NCI-H526 treated with DMSO at 0.1 percent for 48 hours (cell line): ENCODE results near the gene KLHL3.
"Not testable (repeated sequence)": the region's sequence is repeated elsewhere in the genome, so short reads cannot be mapped to it uniquely, and the experiment has no call there.

Experiments
- DNase-seq: peaks from one replicate; lab custom pipeline; 2025; lab: John Stamatoyannopoulos, UW

The KLHL3 gene, protein sequence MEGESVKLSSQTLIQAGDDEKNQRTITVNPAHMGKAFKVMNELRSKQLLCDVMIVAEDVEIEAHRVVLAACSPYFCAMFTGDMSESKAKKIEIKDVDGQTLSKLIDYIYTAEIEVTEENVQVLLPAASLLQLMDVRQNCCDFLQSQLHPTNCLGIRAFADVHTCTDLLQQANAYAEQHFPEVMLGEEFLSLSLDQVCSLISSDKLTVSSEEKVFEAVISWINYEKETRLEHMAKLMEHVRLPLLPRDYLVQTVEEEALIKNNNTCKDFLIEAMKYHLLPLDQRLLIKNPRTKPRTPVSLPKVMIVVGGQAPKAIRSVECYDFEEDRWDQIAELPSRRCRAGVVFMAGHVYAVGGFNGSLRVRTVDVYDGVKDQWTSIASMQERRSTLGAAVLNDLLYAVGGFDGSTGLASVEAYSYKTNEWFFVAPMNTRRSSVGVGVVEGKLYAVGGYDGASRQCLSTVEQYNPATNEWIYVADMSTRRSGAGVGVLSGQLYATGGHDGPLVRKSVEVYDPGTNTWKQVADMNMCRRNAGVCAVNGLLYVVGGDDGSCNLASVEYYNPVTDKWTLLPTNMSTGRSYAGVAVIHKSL

DNA sequence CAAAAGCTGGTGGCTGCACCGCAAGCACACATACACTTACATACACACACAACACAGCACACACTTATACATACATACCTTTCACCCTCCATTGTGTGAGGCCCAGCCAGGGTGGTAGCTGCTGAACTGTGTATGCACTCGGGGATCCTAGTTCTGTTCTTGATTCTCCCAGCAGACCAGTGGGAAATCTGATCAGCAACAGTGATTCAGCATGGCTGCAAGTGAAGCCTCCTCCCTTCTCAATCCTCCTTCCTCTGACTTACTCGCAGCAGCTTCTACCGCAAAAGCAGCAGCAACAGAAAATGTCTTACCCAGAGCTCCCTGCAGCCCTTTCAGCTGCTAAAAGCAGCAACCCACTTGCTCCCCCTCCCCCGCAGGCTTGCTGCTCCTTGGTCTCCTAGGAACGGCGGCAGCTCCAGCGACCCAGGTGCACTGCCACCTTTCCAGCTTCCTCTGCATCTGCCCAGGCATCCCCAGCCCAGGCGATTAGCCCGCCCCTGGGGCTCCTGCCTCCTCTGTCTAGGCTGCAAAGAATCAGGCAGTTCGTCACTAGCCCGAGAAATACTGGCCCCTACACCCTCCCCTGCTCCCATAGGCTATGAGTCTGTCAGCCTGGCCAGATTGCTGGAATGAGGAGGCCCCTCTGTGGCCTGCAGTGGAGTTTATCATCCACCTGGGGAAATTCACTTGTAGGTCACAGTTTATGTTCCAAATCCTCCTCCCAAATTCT is at the start of gene KLHL3:
KLHL3 (minus strand) TSS at position 535 of the 730 bp plus-strand sequence; CDS start at position 92, 443 bp downstream.
- peak; percentile 74 for DNase-seq

GRCh38 chr5:137782984-137783536 is 47.2 kb upstream of the KLHL3 start:
- no peak for DNase-seq

GRCh38 chr5:137782055-137782454 is 46.2 kb upstream of the KLHL3 start:
- no peak for DNase-seq

DNA sequence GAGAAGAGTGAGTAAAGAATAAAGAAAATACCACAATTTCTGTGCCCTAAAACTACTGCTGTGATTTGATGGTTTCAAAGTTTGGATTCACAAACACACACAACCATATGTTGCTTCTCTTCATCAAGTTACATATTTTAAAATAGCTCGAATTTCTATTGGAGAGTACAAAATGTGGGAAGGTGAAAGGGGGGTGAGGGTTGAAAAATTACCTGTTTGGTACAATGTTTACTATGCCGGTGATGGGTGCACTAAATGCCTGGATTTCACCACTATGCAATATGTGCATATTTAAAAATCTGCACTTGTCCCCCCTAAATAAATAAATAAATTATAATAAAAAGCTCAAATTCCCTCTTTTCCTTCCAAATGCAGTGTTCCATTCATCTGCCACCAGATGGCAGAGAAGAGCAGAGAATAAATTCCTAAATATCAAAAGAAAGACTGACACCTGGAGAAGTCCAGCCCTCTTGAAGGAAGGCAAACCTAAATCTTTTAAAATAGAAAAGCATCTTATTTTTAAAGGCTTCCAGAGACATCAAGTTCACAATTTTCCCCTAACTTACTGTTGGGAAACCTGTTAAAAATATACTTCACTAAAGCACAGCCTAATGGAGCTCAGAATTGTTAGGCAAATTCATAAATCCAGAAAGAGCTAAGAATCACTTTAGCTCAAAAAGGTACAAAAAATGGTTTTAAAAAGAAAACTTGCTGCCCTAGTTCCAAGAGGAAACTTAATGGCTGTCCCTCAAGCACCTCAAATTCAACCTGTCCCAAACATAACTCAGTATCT is 43.1 kb upstream of the KLHL3 start:
- DNase-seq, result peak; percentile 10

DNA sequence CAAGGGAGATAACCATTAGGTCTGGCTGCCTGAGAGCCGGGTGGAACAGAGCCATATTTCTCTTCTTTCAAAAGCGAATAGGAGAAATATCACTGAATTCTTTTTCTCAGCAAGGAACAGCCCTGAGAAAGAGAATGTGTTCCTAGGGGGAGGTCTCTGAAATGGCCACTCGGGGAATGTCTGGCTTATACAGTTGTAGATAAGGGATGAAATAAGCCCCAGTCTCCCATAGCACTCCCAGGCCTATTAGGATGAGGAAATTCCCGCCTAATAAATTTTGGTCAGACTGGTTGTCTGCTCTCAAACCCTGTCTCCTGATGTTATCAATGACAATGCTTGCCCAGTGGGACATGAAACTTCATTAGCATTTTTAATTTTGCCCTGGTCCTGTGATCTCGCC is 32.0 kb upstream of the KLHL3 start:
- not testable (repeated sequence) for DNase-seq

DNA sequence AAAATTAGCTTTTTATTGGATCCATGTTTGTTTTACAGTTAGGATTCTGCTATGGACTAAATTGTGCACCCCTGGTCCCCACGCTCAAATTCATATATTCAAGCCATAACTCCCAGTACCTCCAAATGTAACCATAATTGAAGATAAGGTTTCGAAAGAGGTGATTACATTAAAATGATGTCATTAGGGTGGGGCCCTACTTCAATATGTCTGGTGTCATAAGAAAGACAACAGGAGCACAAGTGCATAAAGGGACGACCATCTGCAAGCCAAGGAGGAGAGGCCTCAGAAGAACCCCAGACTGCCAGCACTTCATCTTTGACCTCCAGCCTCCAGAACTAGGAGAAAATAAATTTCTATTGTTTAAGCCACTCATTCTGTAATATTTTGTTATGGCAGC is 25.7 kb upstream of the KLHL3 start:
- DNase-seq, result no peak

DNA sequence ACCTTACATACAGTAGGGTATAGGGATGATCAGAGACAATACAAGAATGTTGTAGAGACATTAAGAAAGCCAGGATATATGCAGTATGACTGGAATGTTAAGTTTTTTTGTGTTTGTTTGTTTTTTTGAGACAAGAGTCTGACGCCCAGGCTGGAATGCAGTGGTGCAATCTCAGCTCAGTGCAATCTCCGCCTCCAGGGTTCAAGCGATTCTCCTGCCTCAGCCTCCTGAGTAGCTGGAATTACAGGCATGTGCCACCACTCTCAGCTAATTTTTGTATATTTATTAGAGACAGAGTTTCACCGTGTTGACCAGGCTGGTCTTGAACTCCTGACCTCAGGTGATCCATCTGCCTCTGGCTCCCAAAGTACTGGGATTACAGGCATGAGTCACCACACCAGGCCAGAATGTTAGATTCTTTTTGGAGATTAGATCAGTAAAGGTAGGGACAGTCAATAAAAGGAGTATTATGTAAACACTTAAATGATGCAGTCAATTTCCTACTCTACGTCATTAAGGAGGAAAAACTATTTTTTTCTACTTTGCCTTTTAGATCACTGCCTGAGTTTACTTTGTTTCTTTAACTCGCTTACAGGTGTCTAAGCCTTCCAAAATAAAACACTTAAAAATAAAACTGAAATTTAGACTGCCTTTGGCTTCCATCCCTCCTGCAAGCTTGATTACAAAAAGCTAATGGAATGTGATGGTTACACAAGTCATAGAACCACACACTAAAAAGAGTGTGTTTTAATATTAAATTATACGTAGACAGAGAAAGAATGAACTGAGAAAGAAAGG is 25.0 kb upstream of the KLHL3 start:
- no peak for DNase-seq

DNA sequence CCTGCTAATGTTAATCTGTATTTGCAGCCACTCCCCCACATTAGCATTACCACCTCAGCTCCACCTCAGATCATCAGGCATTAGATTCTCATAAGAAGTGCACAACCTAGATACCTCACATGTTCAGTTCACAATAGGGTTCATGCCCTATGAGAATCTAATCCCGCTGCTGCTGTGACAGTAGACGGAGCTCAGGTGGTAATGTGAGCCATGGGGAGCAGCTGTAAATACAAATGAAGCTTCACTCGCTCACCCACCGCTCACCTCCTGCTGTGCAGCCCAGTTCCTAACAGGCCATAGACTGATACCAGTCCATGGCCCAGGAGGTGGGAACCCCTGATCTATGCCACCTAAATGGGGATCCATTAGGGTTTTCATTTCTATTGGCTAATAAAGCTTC is 24.4 kb upstream of the KLHL3 start:
- no peak for DNase-seq

DNA sequence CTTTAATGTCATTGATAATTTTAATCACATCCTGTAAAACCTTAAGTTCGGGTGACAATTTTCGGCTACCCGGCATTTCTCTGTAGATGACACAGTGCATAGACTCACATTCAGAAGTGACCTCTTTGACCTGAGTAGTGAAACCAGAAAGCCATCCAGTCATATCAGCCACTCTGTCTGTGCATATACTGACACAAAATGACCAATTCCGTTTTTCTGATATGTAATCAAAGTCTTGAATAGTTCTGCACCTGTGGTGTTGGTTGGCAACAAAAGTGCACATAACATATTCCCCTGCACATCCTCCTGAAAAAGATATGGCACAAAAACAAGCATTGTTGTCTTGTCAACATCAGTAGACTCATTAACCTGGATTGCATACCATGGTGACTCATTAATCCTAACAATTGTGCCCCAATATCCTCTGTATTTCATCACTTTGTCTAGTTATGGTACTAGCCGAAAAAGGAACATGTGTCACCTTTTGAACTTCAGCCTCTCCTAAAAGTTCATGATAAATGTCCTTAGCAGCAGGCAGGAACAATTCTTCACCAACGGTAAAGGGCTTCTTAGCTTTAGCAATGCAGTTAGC is 22.9 kb upstream of the KLHL3 start:
- no peak for DNase-seq

- DNase-seq, result no peak
Measured at GRCh38 chr5:137758121-137758520, 22.2 kb upstream of the KLHL3 start.

DNA sequence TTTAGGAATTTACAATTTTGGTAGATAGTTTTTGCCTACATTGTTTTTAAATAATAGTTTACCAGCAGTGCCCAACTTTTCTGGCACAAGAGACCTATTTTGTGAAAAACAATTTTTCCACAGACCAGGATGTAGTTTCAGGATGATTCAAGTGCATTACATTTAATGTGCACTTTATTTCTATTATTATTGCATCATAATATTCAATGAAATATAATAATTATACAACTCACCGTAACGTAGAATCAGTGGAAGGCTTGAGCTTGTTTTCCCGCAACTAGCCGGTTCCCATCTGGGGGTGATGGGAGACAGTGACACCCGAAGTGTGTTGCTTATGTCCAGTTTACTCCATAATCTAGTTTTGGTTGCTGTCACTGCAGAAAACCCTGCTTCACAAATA is 21.7 kb upstream of the KLHL3 start:
- no peak for DNase-seq

DNA sequence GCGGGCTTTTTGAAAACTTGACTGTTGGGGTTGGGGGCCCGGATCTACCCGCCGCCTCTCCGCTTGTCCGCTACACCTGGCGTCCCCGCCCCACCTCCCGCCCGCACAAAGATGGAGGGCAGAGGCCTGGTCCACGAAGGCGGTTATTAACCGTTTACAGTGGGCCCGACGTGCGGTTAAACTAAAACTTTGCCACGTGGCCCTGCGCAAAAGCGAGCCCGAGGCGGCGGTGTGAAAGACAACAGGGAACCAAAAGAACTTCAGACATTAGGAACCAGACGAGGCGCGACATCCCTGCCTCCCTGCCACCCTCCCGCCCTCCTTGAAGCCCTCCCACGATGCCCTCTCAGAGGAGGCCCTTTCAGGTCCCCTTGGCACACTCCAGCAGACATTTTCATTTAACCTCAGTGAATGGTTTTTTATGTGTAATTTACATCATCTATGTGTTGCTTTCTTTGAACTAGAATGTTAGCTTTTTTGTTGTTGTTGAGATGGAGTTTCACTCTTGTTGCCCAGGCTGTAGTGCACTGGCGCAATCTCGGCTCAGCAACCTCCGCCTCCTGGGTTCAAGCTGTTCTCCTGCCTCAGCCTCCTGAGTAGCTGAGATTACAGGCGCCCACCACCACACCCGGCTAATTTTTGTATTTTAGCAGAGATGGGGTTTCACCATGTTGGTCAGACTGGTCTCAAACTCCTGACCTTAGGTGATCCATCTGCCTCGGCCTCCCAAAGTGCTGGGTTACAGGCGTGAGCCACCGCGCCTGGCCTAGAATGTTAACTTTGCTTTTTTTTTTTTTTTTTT is 19.3 kb upstream of the KLHL3 start:
- DNase-seq, result no peak

DNA sequence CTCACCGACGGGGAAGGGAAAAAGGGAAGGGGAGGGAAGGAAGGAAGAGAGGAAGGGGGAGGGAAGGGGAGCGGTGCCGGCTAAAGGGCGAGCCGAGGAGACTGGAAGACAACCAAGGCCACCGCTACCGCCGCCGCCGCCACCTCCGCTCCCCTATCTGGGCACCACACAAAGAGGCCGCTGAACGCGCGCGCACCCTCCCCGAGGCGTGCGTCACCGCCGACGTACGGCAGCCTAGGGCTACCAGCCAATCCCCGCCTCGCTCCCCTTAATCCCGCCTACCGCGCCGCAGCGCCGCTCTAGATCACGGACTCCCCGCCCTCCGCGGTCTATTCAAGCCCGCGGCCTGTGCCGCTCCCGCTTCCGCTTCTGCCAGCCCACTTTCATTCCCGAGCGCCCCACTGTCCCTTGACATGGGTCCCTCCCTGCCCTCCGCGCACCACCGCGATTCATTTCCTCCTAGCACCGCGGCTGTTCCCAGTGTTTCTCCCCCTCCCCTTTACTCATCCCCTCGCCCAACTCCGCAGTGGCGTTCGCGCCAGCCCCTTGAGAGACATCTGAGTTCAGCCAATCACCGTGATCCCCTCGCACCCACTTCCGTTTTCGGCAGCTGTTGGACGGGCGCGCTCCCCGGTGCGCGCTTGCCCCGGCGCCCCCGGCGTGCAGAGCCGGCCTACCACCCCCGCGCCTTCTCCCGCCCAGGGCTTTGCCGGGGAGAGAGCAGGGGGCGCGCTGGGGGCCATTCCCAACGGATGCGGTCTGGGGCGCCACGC is 18.5 kb upstream of the KLHL3 start, which contains the start of gene HNRNPA0:
HNRNPA0 (minus strand) TSS at position 176 of the 773 bp plus-strand sequence. CDS start 297 bp downstream, outside the sequence.
- DNase-seq, result peak; percentile 97

GRCh38 chr5:137753691-137754187 is 17.9 kb upstream of the KLHL3 start:
- no peak for DNase-seq

GRCh38 chr5:137752905-137753690 is 17.2 kb upstream of the KLHL3 start:
- peak; percentile 22 for DNase-seq

GRCh38 chr5:137751869-137752491 is 16.1 kb upstream of the KLHL3 start:
- peak; percentile 56 for DNase-seq

DNA sequence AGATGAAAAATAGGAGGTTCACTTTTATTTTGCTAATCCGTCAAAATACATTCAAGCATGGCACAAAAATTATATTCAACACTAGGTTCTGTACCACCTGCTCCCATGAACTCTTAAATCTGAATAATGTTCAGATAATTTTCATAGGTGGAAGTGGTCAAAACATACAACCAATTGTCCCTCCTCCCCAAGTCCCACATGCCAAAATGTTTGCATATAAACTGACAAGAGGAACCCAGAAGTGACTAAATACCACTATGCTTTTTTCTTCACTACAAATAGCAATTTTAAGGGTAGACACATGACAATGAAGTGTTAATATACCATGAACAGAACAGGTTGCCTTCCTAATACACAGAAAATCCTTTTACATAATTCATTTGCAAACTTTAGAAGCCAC is 14.5 kb upstream of the KLHL3 start:
- DNase-seq, result peak; percentile 9
